HFFc6 (cell line): ENCODE data around the gene DMRTC2. TPM values are rescaled to one million over a fixed set of nuclear protein-coding genes. Genes with fewer than 3 reads are reported as not detected.

ENCODE experiments used
- DNase-seq: peaks from one replicate; pipeline ENCODE4 v3.0.0-alpha.2; 2018
- H3K27ac Mint-ChIP-seq: 2 replicates; pipeline ENCODE4 v1.8.0; 2020; ENCODE audit warnings: mild to moderate bottlenecking, mixed read lengths
- H3K27me3 Mint-ChIP-seq: 2 replicates; pipeline ENCODE4 v1.8.0; 2021; ENCODE audit warnings: mild to moderate bottlenecking, moderate library complexity, mixed read lengths; ENCODE audit not compliant: insufficient read depth
- H3K36me3 Mint-ChIP-seq: 2 replicates; pipeline ENCODE4 v1.8.0; 2021; ENCODE audit warnings: low read depth, mixed read lengths
- H3K4me1 Mint-ChIP-seq: 2 replicates; pipeline ENCODE4 v1.8.0; 2020; ENCODE audit warnings: low read depth, mixed read lengths
- H3K4me3 Mint-ChIP-seq: 2 replicates; pipeline ENCODE4 v1.8.0; 2020; ENCODE audit warnings: mild to moderate bottlenecking, moderate library complexity, mixed read lengths
- H3K9me3 Mint-ChIP-seq: 2 replicates; pipeline ENCODE4 v1.8.0; 2020; ENCODE audit warnings: mild to moderate bottlenecking, mixed read lengths
- total RNA-seq, 6 experiments: library from RNA; stranded (reverse); fragmentation: NEBNext Ultra II Directional; extraction: Animal tissue kit (Norgen Biotek cat#: 25700); gene quantifications; 2 replicates in 1 of 6; 3 replicates in 5 of 6; pipeline ENCODE4 v1.2.3, GENCODE V29; 2021
- TF ChIP-seq, protein P1 (sequence below): fragments of 200-600 bp; sonication (generic); IDR thresholded peaks from 2 replicates; pipeline ENCODE4 v1.5.0; 2021; ENCODE audit warnings: antibody characterized with exemption, mild to moderate bottlenecking

Gene DMRTC2
- total RNA-seq, 6 experiments from 2014 or later, result not detected

DNA sequence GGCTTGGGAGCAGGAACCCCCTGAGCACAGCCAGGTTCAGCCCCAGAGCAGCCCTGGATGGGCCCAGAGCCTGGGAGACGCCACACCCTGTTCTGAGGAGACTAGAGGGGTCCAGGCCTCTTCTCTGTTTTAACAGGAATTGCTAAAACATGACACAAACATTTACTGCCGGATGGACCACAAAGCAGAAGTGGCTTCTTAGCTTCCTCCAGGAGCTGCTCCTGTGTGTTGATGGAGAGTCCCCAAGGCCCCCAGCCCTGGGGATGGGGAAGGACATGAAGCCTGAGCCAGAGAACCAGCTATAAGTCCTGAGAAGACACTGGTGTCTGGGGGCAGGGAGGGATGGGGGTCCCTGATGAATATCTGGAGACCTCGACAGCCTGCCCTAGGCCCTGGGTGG, 33.8 kb upstream of the DMRTC2 start:
- TF ChIP-seq, protein P1, sequence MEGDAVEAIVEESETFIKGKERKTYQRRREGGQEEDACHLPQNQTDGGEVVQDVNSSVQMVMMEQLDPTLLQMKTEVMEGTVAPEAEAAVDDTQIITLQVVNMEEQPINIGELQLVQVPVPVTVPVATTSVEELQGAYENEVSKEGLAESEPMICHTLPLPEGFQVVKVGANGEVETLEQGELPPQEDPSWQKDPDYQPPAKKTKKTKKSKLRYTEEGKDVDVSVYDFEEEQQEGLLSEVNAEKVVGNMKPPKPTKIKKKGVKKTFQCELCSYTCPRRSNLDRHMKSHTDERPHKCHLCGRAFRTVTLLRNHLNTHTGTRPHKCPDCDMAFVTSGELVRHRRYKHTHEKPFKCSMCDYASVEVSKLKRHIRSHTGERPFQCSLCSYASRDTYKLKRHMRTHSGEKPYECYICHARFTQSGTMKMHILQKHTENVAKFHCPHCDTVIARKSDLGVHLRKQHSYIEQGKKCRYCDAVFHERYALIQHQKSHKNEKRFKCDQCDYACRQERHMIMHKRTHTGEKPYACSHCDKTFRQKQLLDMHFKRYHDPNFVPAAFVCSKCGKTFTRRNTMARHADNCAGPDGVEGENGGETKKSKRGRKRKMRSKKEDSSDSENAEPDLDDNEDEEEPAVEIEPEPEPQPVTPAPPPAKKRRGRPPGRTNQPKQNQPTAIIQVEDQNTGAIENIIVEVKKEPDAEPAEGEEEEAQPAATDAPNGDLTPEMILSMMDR, result no peak
- no peak overlapping the region for H3K27ac Mint-ChIP-seq
- no peaks in the 10 kb centered on the region for H3K36me3 Mint-ChIP-seq
- no peaks in the 10 kb centered on the region for H3K4me1 Mint-ChIP-seq
- no peak for DNase-seq
- H3K9me3 Mint-ChIP-seq, result no peaks in the 10 kb centered on the region
- H3K27me3 Mint-ChIP-seq, result peaks cover 19% of the 10 kb centered on the region
- no peak overlapping the region for H3K4me3 Mint-ChIP-seq

DNA sequence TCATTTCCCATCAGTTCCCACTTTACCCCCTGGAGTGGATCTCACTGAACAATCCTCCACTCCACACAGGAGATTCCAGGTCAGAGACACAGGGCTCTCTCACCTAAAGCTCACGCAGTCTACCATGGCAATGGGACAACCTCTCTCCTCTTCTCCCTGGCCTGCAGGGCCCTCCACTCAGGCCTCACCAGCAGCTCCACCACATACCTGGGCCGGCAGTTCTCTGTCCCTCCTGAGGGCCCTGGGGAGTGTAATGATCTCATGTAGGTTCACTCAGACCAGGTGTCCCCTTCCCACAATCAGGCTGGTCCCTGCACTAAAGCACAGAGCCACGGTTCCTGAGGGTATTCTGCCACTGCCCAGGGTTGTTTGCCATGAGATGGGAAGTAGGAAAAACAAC, 32.9 kb upstream of the DMRTC2 start:
- no peak for DNase-seq
- Mint-ChIP-seq H3K27me3 (peaks cover 16% of the 10 kb centered on the region), H3K4me3 (no peak overlapping the region), H3K27ac (no peak overlapping the region), H3K36me3 (no peaks in the 10 kb centered on the region), H3K9me3 (no peaks in the 10 kb centered on the region), H3K4me1 (no peaks in the 10 kb centered on the region)
- TF ChIP-seq, protein P1, result no peak

DNA sequence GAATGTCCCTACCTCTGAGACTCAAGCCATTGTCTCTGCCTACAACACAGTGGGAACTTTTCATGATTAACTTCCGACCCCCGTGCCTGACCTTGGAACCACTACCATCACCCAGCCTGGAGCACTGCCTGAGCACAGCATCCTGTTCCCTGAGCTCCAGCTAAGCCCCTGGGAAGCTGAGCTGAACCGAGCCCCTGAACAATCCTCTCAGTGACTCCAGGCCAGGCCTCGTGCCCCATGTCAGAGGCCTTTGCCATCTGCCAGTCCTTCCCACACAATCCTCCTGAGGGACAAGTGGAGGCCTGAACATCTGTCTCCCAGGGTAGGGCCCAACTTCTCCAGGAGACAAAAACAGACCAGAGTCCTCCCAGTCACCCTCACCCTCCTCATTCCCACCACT, 30.9 kb upstream of the DMRTC2 start:
- DNase-seq, result no peak
- H3K27me3 Mint-ChIP-seq, result peaks cover 12% of the 10 kb centered on the region
- no peaks in the 10 kb centered on the region for H3K9me3 Mint-ChIP-seq
- no peaks in the 10 kb centered on the region for H3K4me1 Mint-ChIP-seq
- H3K36me3 Mint-ChIP-seq, result no peaks in the 10 kb centered on the region
- TF ChIP-seq, protein P1, result no peak
- no peak overlapping the region for H3K4me3 Mint-ChIP-seq
- no peak overlapping the region for H3K27ac Mint-ChIP-seq

DNA sequence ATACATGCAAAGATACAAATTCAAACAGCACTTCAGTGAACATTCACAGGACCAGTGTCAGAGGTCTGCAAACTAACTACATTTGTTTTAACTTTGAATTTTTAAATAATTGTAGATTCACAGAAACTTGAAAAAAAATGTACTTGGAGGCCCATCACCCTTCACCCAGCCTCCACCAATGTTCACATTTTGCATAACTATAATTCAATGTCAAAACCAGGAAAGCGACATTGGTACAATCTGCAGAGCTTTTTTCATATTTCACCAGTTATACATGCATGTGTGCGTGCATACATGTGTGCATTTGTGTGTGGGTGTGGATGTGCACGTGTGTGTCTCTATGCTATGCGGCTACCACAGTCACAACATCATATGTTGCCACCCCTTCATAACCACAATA, 29.5 kb upstream of the DMRTC2 start:
- DNase-seq, result no peak
- Mint-ChIP-seq H3K4me3 (no peak overlapping the region), H3K27ac (no peak overlapping the region), H3K4me1 (no peaks in the 10 kb centered on the region), H3K36me3 (no peaks in the 10 kb centered on the region), H3K27me3 (peaks cover 11% of the 10 kb centered on the region), H3K9me3 (no peaks in the 10 kb centered on the region)
- TF ChIP-seq, protein P1, result no peak

DNA sequence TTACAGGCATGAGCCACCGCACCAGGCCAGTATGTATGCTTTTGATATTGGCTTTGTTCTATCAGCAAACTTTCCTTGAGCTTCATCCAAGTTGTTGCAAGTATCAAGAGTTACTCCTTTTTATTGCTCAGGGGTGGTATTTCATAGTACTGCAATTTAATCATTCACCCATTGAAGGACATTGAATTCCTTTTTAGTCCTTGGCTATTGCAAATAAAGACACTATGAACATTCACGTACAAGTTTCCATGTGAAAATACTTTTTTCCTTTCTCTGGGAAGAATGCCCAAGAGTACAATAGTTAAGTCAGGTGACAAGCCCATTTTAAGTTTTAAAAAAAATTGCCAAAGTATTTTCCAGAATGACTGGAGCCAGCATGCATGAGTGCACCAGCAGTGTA, 28.1 kb upstream of the DMRTC2 start:
- peaks cover 16% of the 10 kb centered on the region for H3K27me3 Mint-ChIP-seq
- no peaks in the 10 kb centered on the region for H3K36me3 Mint-ChIP-seq
- H3K27ac Mint-ChIP-seq, result no peak overlapping the region
- DNase-seq, result no peak
- no peaks in the 10 kb centered on the region for H3K4me1 Mint-ChIP-seq
- TF ChIP-seq, protein P1, result no peak
- no peak overlapping the region for H3K4me3 Mint-ChIP-seq
- no peaks in the 10 kb centered on the region for H3K9me3 Mint-ChIP-seq
